Measurements from ENCODE around the gene ZSCAN30. TPM values are rescaled to one million over a fixed set of nuclear protein-coding genes. Genes with fewer than 3 reads are reported as not detected.
A peak's percentile ranks its signal among the peaks of the same experiment; 100 is the strongest.

The ZSCAN30 gene
- total RNA-seq (ENCODE audit: unreplicated experiment): 41.0 TPM
- long read RNA-seq, partial matches to known transcripts: 0 of 2 reads
- long read RNA-seq, other reads (novel, unspliced or antisense): 2 of 2 reads

GRCh38 chr18:35290094-35290735 is at the start of gene ZSCAN30:
ZSCAN30 (minus strand) TSS chr18:35290229; CDS start chr18:35264352, 25,877 bp downstream.
- TF ChIP-seq CTCF (IDR thresholded peaks at IDR 0.05; ENCODE audit: partially characterized antibody, unreplicated experiment): no peak
- Mint-ChIP-seq H3K4me3 (ENCODE audit: unreplicated experiment) (peak within 1 kb of the TSS; percentile 100), H3K36me3 (ENCODE audit: unreplicated experiment) (peaks cover 4% of the 10 kb centered on the region), H3K27ac (ENCODE audit: unreplicated experiment) (peak within 1 kb of the TSS; percentile 97), H3K27me3 (ENCODE audit: unreplicated experiment) (peaks cover 8% of the 10 kb centered on the region), H3K4me1 (ENCODE audit: low read depth, unreplicated experiment) (peaks cover 6% of the 10 kb centered on the region), H3K9me3 (ENCODE audit: unreplicated experiment) (peaks cover 10% of the 10 kb centered on the region)
- DNase-seq: peak; percentile 98

DNA sequence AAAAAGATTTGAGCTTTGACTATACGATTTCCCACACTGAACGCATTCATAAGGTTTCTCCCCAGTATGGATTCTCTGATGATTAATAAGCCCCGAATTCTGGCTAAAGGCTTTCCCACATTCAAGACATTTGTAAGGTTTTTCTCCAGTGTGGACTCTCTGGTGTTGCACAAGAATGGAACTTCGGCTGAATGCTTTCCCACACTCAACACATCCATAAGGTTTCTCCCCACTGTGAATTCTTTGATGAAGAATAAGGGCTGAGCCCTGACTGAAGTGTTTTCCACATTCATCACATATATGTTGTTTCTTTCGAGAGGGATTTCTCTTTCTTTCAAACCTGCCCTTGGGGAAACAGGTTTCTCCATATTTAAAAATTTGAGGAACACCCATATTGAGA is 47.3 kb upstream of the ZSCAN30 start:
- Mint-ChIP-seq H3K9me3 (ENCODE audit: unreplicated experiment) (no peaks in the 10 kb centered on the region), H3K4me1 (ENCODE audit: low read depth, unreplicated experiment) (no peaks in the 10 kb centered on the region), H3K4me3 (ENCODE audit: unreplicated experiment) (no peak overlapping the region), H3K27ac (ENCODE audit: unreplicated experiment) (no peak overlapping the region), H3K27me3 (ENCODE audit: unreplicated experiment) (no peaks in the 10 kb centered on the region), H3K36me3 (ENCODE audit: unreplicated experiment) (no peaks in the 10 kb centered on the region)
- TF ChIP-seq CTCF (IDR thresholded peaks at IDR 0.05; ENCODE audit: partially characterized antibody, unreplicated experiment): no peak
- DNase-seq: no peak

DNA sequence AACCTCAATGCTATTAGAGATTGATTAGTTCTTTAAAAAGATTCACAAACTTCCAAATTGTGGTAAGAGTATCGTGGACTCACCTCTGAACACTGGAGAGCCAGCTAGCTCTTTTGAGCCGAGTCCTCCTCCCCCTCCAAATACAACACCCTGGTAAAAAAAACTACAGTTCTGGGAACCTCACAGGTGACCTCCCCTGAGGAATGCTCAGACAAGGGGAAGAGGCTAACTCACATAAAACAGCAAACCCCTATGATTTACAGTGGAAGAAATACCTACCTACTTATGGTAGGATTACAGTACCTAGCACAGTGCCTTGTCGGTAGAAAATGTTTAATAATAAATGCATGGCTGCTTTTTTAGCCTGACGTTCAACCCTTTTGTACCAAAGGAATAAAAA is 45.8 kb upstream of the ZSCAN30 start:
- DNase-seq: no peak
- Mint-ChIP-seq H3K9me3 (ENCODE audit: unreplicated experiment) (no peaks in the 10 kb centered on the region), H3K27ac (ENCODE audit: unreplicated experiment) (no peak overlapping the region), H3K4me3 (ENCODE audit: unreplicated experiment) (no peak overlapping the region), H3K4me1 (ENCODE audit: low read depth, unreplicated experiment) (no peaks in the 10 kb centered on the region), H3K27me3 (ENCODE audit: unreplicated experiment) (no peaks in the 10 kb centered on the region), H3K36me3 (ENCODE audit: unreplicated experiment) (no peaks in the 10 kb centered on the region)
- TF ChIP-seq CTCF (IDR thresholded peaks at IDR 0.05; ENCODE audit: partially characterized antibody, unreplicated experiment): no peak

- H3K9me3 Mint-ChIP-seq (ENCODE audit: unreplicated experiment): no peaks in the 10 kb centered on the region
- no peak overlapping the region for H3K27ac Mint-ChIP-seq (ENCODE audit: unreplicated experiment)
- no peaks in the 10 kb centered on the region for H3K27me3 Mint-ChIP-seq (ENCODE audit: unreplicated experiment)
- H3K4me3 Mint-ChIP-seq (ENCODE audit: unreplicated experiment): no peak overlapping the region
- no peaks in the 10 kb centered on the region for H3K36me3 Mint-ChIP-seq (ENCODE audit: unreplicated experiment)
- DNase-seq: no peak
- no peak for TF ChIP-seq CTCF (IDR thresholded peaks at IDR 0.05; ENCODE audit: partially characterized antibody, unreplicated experiment)
- no peaks in the 10 kb centered on the region for H3K4me1 Mint-ChIP-seq (ENCODE audit: low read depth, unreplicated experiment)
Observed at GRCh38 chr18:35334821-35335220, 44.8 kb upstream of the ZSCAN30 start.

DNA sequence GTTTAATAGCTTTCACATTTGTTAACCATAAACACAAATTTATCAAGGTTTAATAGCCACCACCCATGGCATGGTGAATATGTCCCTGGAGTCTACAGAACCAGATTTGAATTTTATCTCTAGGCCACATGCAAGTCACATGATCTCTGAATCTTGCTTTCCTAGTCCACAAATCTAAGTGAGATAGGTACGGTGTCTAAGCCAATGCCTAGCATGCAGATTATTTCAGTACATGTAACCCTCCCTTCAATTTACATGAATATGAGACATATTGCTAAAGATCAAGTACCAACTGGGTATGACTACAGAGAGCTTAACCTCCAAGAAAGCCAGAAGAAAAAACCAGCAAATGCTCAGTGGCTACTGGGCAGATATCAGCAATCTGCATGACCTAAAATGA is 44.2 kb upstream of the ZSCAN30 start:
- no peak overlapping the region for H3K27ac Mint-ChIP-seq (ENCODE audit: unreplicated experiment)
- no peaks in the 10 kb centered on the region for H3K36me3 Mint-ChIP-seq (ENCODE audit: unreplicated experiment)
- H3K27me3 Mint-ChIP-seq (ENCODE audit: unreplicated experiment): no peaks in the 10 kb centered on the region
- no peak for TF ChIP-seq CTCF (IDR thresholded peaks at IDR 0.05; ENCODE audit: partially characterized antibody, unreplicated experiment)
- DNase-seq: no peak
- no peaks in the 10 kb centered on the region for H3K4me1 Mint-ChIP-seq (ENCODE audit: low read depth, unreplicated experiment)
- H3K9me3 Mint-ChIP-seq (ENCODE audit: unreplicated experiment): no peaks in the 10 kb centered on the region
- no peak overlapping the region for H3K4me3 Mint-ChIP-seq (ENCODE audit: unreplicated experiment)
